GM12874 (cell line): Measurements from ENCODE around the gene EPHB4.

Experiments used
- CTCF ChIP-seq: IDR thresholded peaks from 2 replicates; pipeline ENCODE4 v1.5.1; 2011; ENCODE audit warnings: low read depth, mild to moderate bottlenecking, control low read depth, low read length, moderate library complexity; ENCODE audit not compliant: insufficient read depth

The EPHB4 gene

GRCh38 chr7:100829150-100829716, 1.9 kb upstream of the EPHB4 start:
- no peak for TF ChIP-seq CTCF

GRCh38 chr7:100826514-100827329, 601 bp downstream of the EPHB4 start:
- TF ChIP-seq CTCF, result no peak

- no peak for TF ChIP-seq CTCF
Measured at GRCh38 chr7:100825751-100826513, 1.4 kb downstream of the EPHB4 start.

- TF ChIP-seq CTCF, result no peak
Measured at GRCh38 chr7:100825215-100825671, 2.1 kb downstream of the EPHB4 start.

GRCh38 chr7:100824499-100825214, 2.7 kb downstream of the EPHB4 start:
- TF ChIP-seq CTCF, result no peak

- TF ChIP-seq CTCF, result no peak
Measured at GRCh38 chr7:100823534-100823933, 3.8 kb downstream of the EPHB4 start.

DNA sequence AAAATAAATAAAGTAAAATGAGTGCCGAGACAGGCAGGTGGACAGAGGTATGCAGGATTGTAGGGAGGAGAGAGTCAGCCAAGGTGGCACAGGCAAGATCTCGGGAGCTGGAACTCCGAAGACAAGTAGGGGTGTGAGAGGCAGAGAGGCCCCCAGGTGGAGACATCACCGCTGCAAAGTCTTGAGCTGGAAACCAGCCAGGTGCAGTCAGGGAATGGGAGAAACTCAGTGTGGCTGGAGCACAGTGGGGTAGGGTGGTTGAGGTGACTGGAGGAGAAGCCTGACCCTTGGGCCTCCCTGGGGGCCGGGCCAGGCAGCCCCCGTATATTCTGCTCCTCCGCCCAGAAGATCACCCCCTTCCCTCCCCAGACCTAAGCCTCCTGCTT, 4.2 kb downstream of the EPHB4 start:
- no peak for TF ChIP-seq CTCF
